ENCODE results near the gene GFRA4.

The GFRA4 gene

GRCh38 chr20:3673221-3674070, 10.2 kb upstream of the GFRA4 start:
- no peak for DNase-seq (ENCODE audit: low spot score)

- no peak for DNase-seq (ENCODE audit: low spot score)
Observed at GRCh38 chr20:3672547-3673171, 9.5 kb upstream of the GFRA4 start.

GRCh38 chr20:3671986-3672546, 8.9 kb upstream of the GFRA4 start:
- DNase-seq (ENCODE audit: low spot score): no peak

GRCh38 chr20:3670945-3671344, 7.7 kb upstream of the GFRA4 start:
- DNase-seq (ENCODE audit: low spot score): no peak

GRCh38 chr20:3670511-3670910, 7.3 kb upstream of the GFRA4 start:
- DNase-seq (ENCODE audit: low spot score): no peak

- no peak for DNase-seq (ENCODE audit: low spot score)
Observed at GRCh38 chr20:3669710-3670367, 6.6 kb upstream of the GFRA4 start.

GRCh38 chr20:3667434-3668037, 4.3 kb upstream of the GFRA4 start:
- no peak for DNase-seq (ENCODE audit: low spot score)

- no peak for DNase-seq (ENCODE audit: low spot score)
Observed at GRCh38 chr20:3663858-3664257, 659 bp upstream of the GFRA4 start.

GRCh38 chr20:3661814-3662665, 1.2 kb downstream of the GFRA4 start:
- no peak for DNase-seq (ENCODE audit: low spot score)

- DNase-seq (ENCODE audit: low spot score): no peak
Observed at GRCh38 chr20:3661060-3661813, 2.0 kb downstream of the GFRA4 start.

- DNase-seq (ENCODE audit: low spot score): no peak
Observed at GRCh38 chr20:3660262-3661059, 2.7 kb downstream of the GFRA4 start.

GRCh38 chr20:3659492-3660261, 3.5 kb downstream of the GFRA4 start:
- DNase-seq (ENCODE audit: low spot score): no peak

GRCh38 chr20:3658716-3659491, 4.3 kb downstream of the GFRA4 start:
- no peak for DNase-seq (ENCODE audit: low spot score)

GRCh38 chr20:3658019-3658715, 5.0 kb downstream of the GFRA4 start:
- DNase-seq (ENCODE audit: low spot score): no peak

GRCh38 chr20:3655131-3655405, 8.1 kb downstream of the GFRA4 start:
- DNase-seq (ENCODE audit: low spot score): no peak

- DNase-seq (ENCODE audit: low spot score): no peak
Observed at GRCh38 chr20:3654326-3655130, 8.7 kb downstream of the GFRA4 start.

GRCh38 chr20:3653921-3654320, 9.3 kb downstream of the GFRA4 start:
- DNase-seq (ENCODE audit: low spot score): no peak
